Activated naive CD8-positive, alpha-beta T cell treated with anti-CD3 and anti-CD28 coated beads, Interleukin-2, amount 50 U/mL, for 24 hours (primary cell): ENCODE measurements around the gene SDHB.

Experiments used
- ATAC-seq: fragments of 150-1000 bp; cut with Tn5 transposase; one replicate; pipeline ENCODE4 v1.10.0; 2021
- DNase-seq: peaks from one replicate; pipeline ENCODE4 v3.0.0; 2021
- H3K27ac Mint-ChIP-seq: one replicate; pipeline ENCODE4 v1.8.0; 2021; ENCODE audit warnings: mild to moderate bottlenecking, mixed read lengths
- H3K27me3 Mint-ChIP-seq: one replicate; pipeline ENCODE4 v1.8.0; 2021; ENCODE audit warnings: mixed read lengths
- H3K36me3 Mint-ChIP-seq: one replicate; pipeline ENCODE4 v1.8.0; 2021; ENCODE audit warnings: low read depth, mixed read lengths
- H3K4me1 Mint-ChIP-seq: one replicate; pipeline ENCODE4 v1.8.0; 2021; ENCODE audit warnings: mixed read lengths
- H3K4me3 Mint-ChIP-seq: one replicate; pipeline ENCODE4 v1.8.0; 2021; ENCODE audit warnings: mild to moderate bottlenecking, moderate library complexity, mixed read lengths
- H3K9me3 Mint-ChIP-seq: one replicate; pipeline ENCODE4 v1.8.0; 2021; ENCODE audit warnings: mixed read lengths

SDHB gene

DNA sequence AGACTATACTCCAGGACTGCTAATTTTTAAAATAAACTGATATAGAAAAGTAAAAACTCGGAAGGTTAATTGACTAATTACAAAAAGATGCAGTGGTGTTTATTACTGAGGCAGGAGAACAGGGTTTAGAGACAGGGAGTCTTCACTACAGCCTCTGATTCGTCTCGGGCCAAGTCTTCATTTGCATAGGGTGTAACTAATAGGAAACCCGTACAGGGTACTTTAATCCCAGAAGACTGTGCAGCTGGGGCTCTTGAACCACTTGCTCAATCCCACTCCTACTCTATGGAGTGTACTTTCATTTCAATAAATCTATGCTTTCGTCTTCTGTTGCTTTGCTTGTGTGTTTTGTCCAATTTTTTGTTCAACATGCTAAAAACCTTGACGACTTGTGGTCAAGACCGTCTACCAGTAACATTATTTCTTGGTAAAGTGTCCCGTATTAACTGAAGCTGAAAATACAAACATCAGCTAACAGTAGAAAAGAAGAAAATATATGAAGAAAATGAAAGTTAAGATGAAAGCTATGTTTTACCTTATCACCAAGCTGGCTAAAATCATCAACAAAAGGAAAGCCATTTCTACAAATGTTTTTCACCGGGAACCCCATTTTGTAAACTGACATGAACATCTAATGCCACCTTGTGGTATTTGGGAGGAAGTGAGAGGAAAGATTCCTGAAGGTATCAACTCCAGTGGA is 8.0 kb downstream of the SDHB start:
- no peak for ATAC-seq
- Mint-ChIP-seq H3K27me3 (no peaks in the 10 kb centered on the region), H3K9me3 (no peaks in the 10 kb centered on the region), H3K27ac (no peak overlapping the region), H3K4me3 (no peak overlapping the region), H3K4me1 (peaks cover 14% of the 10 kb centered on the region), H3K36me3 (peaks cover 34% of the 10 kb centered on the region)
- DNase-seq = no peak

DNA sequence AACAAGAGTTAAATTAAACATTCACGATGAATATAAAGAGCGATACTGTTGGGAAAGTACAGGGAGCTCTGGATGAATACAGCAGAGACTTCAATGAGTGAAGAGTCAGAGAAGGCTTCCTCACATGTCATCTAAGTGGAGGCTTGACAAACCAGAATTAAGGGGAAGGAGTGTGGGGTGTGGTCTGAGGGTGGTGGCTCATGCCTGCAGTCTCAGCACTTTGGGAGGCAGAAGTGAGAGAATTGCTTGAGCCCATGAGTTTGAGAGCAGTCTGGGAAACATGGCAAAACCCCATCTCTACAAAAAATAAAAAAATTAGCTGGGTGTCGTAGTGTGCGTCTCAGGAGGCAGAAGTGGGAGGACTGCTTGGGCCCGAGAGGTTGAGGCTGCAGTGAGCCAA is 8.7 kb downstream of the SDHB start:
- ATAC-seq (no peak), DNase-seq (no peak)
- Mint-ChIP-seq H3K4me1 (peaks cover 12% of the 10 kb centered on the region), H3K27ac (peak overlapping the region; percentile 41), H3K36me3 (peaks cover 30% of the 10 kb centered on the region), H3K27me3 (no peaks in the 10 kb centered on the region), H3K4me3 (no peak overlapping the region), H3K9me3 (no peaks in the 10 kb centered on the region)

DNA sequence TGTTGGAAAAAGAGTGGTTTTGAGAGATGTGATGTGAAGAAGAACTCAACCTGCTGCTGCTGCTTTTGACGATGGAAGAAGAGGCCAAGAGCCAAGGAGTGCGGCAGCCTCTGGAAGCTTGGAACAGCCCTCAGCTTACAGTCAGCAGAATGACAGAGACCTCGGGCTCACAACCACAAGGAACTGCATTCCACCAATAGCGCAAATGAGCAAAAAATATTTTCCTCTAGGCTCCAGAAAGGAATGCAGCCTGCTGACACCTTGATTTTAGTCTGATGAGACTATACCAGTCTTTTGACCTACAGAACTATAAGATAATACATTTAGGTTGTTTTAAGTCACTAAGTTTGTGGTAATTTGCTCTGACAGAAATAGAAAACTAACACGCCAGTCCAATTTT is 10.2 kb downstream of the SDHB start:
- no peak for ATAC-seq

DNA sequence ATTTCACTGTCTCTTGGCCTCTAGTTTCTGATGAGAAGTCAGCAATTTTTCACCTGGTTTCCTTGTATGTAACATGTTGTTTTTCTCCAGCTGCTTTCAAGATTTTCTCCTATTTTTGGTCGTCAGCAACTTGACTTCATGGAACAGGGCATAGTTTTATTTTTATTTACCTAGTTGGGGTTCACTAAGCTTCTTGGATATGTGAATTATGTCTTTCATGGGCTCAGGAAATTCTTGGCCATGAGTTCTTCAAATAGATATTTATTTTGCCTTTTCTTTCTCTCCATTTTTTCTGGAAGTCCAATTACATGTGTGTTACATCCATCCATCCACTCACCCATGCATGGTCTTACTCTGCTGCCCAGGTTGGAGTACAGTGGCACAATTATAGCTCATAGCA is 13.7 kb downstream of the SDHB start:
- no peak overlapping the region for H3K4me3 Mint-ChIP-seq
- DNase-seq = no peak

More for the DNA sequence above, 10.2 kb downstream of the SDHB start:
- Mint-ChIP-seq H3K27ac (no peak overlapping the region), H3K4me1 (peaks cover 12% of the 10 kb centered on the region), H3K36me3 (peaks cover 38% of the 10 kb centered on the region), H3K4me3 (no peak overlapping the region), H3K27me3 (no peaks in the 10 kb centered on the region), H3K9me3 (no peaks in the 10 kb centered on the region)
- no peak for DNase-seq

DNA sequence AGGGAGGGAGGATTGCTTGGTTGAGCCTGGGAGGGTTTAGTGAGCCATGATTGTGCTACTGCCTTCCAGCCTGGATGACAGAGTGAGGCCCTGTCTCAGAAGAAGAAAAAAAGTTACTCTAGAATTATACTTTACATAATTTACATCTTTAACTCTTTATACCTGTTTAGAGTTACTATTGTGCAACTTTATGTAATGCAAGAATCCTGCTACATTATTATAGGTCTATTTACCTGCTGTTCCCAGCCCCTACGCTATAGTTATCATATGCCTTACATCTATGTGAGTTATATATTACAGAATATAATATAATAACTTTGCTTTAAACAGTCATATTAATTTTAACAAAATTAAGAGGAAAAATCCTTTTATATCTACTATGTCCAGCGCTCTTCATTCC is 14.3 kb downstream of the SDHB start:
- H3K4me3 Mint-ChIP-seq = no peak overlapping the region
- no peaks in the 10 kb centered on the region for H3K27me3 Mint-ChIP-seq
- H3K27ac Mint-ChIP-seq = no peak overlapping the region
- ATAC-seq = no peak
- no peaks in the 10 kb centered on the region for H3K9me3 Mint-ChIP-seq
- H3K36me3 Mint-ChIP-seq = peaks cover 37% of the 10 kb centered on the region
- no peaks in the 10 kb centered on the region for H3K4me1 Mint-ChIP-seq
- DNase-seq = no peak

More for the DNA sequence above, 13.7 kb downstream of the SDHB start:
- ATAC-seq = no peak
- peaks cover 3% of the 10 kb centered on the region for H3K4me1 Mint-ChIP-seq
- no peak overlapping the region for H3K27ac Mint-ChIP-seq
- peaks cover 40% of the 10 kb centered on the region for H3K36me3 Mint-ChIP-seq
- H3K9me3 Mint-ChIP-seq = no peaks in the 10 kb centered on the region
- no peaks in the 10 kb centered on the region for H3K27me3 Mint-ChIP-seq

DNA sequence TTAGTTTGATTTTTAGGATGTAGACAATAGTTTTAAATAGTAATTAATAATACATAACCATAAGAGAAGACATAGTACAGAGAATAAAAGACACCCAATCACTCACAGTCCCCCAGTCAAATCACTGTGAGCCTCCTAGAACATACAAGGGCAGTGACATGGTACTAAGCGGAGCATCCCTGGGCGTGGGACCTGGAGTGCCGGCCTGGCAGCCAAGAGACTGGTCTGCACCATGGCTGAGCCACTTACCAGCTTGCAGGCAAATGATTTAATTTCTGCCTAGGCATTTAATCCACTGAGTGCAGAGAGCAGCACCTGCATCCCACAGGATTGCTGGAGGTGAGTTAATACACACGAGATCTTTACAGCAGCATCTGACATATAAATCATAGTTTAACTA is 20.4 kb downstream of the SDHB start:
- ATAC-seq (no peak), DNase-seq (no peak)
- H3K4me1 Mint-ChIP-seq = no peaks in the 10 kb centered on the region
- H3K4me3 Mint-ChIP-seq = no peak overlapping the region
- no peaks in the 10 kb centered on the region for H3K27me3 Mint-ChIP-seq
- no peak overlapping the region for H3K27ac Mint-ChIP-seq
- H3K9me3 Mint-ChIP-seq = no peaks in the 10 kb centered on the region
- H3K36me3 Mint-ChIP-seq = peaks cover 26% of the 10 kb centered on the region

DNA sequence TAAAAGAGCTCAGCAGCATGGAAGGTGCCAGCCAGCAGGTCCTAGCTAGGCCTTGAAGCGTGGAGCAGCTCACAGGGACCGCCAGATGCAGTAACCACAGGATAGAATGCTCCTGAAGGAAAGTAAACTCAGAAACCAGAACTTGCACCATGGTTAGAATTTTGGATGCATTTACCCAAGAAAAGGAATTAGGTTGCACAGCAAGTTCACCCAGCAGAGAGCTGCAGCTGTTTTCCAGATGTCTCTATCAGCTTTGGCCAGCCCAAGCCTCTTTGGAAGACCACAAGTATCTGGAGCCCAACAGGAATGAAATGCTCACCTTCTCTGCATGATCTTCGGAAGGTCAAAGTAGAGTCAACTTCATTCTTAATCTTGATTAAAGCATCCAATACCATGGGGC is 21.1 kb downstream of the SDHB start:
- no peaks in the 10 kb centered on the region for H3K9me3 Mint-ChIP-seq
- DNase-seq (no peak), ATAC-seq (no peak)
- no peak overlapping the region for H3K4me3 Mint-ChIP-seq
- H3K27me3 Mint-ChIP-seq = no peaks in the 10 kb centered on the region
- no peaks in the 10 kb centered on the region for H3K4me1 Mint-ChIP-seq
- H3K27ac Mint-ChIP-seq = no peak overlapping the region
- peaks cover 27% of the 10 kb centered on the region for H3K36me3 Mint-ChIP-seq

DNA sequence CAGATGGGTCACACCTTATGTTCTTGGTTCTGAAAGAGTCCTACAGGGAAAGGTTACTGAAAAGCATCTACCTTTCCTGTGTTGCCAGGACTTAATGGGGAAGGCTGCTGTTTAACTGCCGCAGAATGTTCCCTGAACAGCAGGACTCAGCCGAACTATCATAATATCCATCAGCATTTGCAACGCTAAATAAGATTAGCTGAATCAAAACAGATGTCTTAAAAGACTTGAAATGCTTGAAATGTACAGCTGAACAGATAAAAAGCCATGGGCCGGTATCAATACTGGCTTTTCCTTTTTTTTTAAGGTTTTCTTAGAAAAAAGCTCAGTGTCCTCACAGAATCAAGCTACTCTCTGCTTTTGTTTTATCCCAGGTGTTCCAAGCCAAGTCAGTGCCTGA is 22.4 kb downstream of the SDHB start:
- H3K27ac Mint-ChIP-seq = no peak overlapping the region
- no peaks in the 10 kb centered on the region for H3K27me3 Mint-ChIP-seq
- no peak for DNase-seq
- H3K9me3 Mint-ChIP-seq = no peaks in the 10 kb centered on the region
- no peak for ATAC-seq
- H3K4me3 Mint-ChIP-seq = no peak overlapping the region
- H3K4me1 Mint-ChIP-seq = no peaks in the 10 kb centered on the region
- H3K36me3 Mint-ChIP-seq = peaks cover 33% of the 10 kb centered on the region

DNA sequence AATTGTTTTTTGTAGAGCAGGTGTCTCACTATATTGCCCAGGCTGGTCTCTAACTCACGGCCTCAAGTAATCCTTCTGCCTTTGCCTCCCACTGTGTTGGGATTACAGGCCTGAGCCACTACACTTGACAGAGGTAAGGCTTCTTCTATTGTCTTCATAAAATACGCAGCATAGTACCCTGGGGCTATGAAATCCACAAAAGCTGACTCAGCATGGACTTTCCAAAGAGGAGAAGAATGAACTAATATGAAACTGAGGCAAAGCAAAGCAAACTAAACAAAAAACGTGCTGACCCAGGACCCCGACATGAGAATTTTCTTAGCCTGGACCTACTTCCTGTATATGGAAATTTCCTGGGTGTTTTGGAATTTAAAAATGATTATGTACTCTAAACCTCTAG is 23.6 kb downstream of the SDHB start:
- Mint-ChIP-seq H3K36me3 (peaks cover 34% of the 10 kb centered on the region), H3K27ac (no peak overlapping the region), H3K9me3 (no peaks in the 10 kb centered on the region), H3K4me3 (no peak overlapping the region), H3K27me3 (no peaks in the 10 kb centered on the region), H3K4me1 (no peaks in the 10 kb centered on the region)
- no peak for ATAC-seq
- no peak for DNase-seq

DNA sequence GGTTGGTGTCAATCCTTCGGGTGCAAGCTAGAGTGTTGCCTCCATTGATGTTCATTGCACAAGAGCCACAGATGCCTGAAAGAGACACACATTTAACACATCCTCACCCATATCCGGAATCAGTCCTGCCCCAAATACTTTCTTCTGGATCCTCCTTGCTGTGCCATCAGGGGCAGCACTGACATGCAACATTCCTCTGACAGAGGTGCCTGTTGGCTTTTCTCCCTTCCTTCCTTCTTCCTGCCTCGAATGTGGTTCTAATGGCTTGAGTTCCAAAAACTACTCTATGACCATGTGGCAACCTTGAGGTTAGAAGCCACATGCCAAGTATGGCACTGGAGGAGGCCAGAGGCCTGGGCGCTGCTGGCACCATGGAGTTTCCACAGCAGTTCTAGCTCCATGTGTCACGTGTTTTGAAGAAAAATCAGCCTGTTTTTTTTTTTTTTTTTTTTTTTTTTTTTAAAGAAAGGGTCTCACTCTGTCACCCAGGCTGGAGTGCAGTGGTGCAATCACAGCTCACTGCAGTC is 25.1 kb downstream of the SDHB start:
- no peak for ATAC-seq
- Mint-ChIP-seq H3K36me3 (peaks cover 37% of the 10 kb centered on the region), H3K4me3 (no peak overlapping the region), H3K4me1 (no peaks in the 10 kb centered on the region), H3K27ac (no peak overlapping the region), H3K27me3 (no peaks in the 10 kb centered on the region), H3K9me3 (no peaks in the 10 kb centered on the region)
- no peak for DNase-seq

DNA sequence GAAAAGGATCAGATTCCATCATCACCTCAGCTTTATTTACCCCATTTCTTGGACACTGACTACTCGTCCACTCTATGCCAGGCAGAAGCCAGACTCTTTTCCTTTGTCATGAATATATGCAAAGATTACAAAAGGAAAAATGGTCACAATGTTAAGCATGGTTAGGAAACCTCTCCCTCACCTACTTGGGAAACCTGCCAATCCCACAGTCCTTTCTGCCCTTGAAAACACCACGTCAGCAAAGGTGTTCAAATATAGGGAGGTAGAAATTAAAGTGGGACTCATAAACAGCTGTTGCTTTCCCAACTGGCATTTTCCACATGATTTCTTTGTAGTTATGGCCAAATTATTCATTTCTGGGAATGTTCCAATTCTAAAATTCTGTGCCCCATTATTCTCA is 25.9 kb downstream of the SDHB start:
- Mint-ChIP-seq H3K27ac (no peak overlapping the region), H3K4me1 (no peaks in the 10 kb centered on the region), H3K9me3 (no peaks in the 10 kb centered on the region), H3K27me3 (no peaks in the 10 kb centered on the region), H3K4me3 (no peak overlapping the region), H3K36me3 (peaks cover 38% of the 10 kb centered on the region)
- DNase-seq (no peak), ATAC-seq (no peak)

DNA sequence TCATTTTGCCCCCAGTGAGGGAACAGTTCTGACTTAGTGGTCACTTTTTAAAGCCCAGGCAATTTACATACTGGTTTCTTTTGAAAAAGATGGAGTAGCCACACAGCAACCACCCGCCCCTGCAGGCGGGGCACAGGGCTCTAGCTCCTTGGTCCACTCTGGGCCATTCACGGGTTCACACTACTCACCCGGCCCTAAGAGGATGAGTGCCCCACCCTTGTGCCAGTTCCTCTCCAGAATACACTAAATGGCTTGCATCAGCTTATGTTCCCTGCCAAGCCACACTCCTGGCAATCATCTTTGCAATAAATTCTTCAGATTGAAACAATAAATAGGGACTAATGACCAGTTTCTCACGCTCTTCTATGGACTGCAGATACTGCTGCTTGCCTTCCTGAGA is 26.4 kb downstream of the SDHB start:
- H3K27me3 Mint-ChIP-seq = no peaks in the 10 kb centered on the region
- ATAC-seq (no peak), DNase-seq (no peak)
- no peaks in the 10 kb centered on the region for H3K9me3 Mint-ChIP-seq
- H3K36me3 Mint-ChIP-seq = peaks cover 38% of the 10 kb centered on the region
- no peak overlapping the region for H3K4me3 Mint-ChIP-seq
- no peak overlapping the region for H3K27ac Mint-ChIP-seq
- H3K4me1 Mint-ChIP-seq = no peaks in the 10 kb centered on the region

DNA sequence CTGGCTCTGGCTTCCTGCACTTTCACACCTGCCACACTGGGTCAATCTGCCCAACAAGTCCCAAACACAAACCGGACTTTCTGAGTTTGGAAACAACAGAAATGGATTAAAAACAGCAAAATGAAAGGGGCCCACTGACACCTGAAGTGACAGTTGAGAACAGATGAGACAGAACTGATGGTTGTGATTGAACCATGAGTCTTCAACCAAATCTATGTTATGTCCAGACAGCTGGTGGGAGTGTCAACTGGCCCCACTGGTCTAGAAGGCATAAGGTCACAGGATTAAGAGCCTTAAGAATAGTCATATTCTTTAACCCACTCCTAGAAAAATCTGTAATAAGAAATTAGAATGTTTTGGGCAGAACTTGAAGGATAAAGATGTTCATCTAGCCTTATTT is 29.1 kb downstream of the SDHB start:
- H3K27me3 Mint-ChIP-seq = no peaks in the 10 kb centered on the region
- DNase-seq (no peak), ATAC-seq (no peak)
- peaks cover 46% of the 10 kb centered on the region for H3K36me3 Mint-ChIP-seq
- no peak overlapping the region for H3K4me3 Mint-ChIP-seq
- H3K27ac Mint-ChIP-seq = no peak overlapping the region
- no peaks in the 10 kb centered on the region for H3K9me3 Mint-ChIP-seq
- H3K4me1 Mint-ChIP-seq = no peaks in the 10 kb centered on the region

DNA sequence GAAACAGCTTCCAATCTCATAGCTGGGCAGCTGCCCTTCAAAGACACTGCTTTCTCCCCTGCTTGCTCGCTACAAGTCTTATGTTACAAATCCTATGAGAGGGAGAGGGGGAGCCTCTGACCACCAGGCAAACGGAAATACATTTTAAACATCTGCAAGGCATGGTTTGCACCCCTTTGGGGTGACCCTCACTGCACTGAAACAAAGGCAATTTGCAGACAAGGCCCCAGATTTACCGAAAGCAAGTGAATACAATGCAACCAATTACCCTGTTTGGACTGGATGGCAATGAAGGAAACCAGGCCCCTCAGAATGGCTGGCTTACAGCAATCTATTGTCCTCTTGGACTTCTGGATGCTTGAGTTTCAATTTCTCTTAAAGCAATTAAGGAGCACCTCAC is 30.3 kb downstream of the SDHB start:
- Mint-ChIP-seq H3K36me3 (peaks cover 48% of the 10 kb centered on the region), H3K4me3 (no peak overlapping the region), H3K27ac (no peak overlapping the region), H3K27me3 (no peaks in the 10 kb centered on the region), H3K4me1 (peaks cover 9% of the 10 kb centered on the region), H3K9me3 (no peaks in the 10 kb centered on the region)
- DNase-seq (no peak), ATAC-seq (no peak)

DNA sequence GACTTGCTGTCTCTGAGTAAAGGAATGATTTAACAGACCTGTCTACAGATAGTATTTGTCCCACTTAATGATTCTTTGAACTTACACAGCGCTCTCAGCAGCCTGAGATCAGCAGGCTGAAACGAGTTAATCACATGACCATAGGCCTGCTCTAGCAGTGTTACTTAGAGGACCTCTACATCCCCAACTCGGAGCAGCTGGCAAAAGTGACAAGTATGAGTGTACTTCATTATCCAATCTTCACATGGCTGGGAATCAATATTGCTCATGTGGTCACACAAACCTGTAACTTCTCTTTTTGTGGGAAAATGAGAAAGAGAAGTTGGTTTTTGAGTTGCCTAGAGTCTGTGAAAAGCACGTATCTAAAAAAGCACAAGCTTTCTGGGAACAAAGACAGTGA is 30.7 kb downstream of the SDHB start:
- Mint-ChIP-seq H3K9me3 (no peaks in the 10 kb centered on the region), H3K4me3 (no peak overlapping the region), H3K4me1 (peaks cover 9% of the 10 kb centered on the region), H3K36me3 (peaks cover 47% of the 10 kb centered on the region), H3K27ac (no peak overlapping the region), H3K27me3 (no peaks in the 10 kb centered on the region)
- DNase-seq (no peak), ATAC-seq (no peak)

DNA sequence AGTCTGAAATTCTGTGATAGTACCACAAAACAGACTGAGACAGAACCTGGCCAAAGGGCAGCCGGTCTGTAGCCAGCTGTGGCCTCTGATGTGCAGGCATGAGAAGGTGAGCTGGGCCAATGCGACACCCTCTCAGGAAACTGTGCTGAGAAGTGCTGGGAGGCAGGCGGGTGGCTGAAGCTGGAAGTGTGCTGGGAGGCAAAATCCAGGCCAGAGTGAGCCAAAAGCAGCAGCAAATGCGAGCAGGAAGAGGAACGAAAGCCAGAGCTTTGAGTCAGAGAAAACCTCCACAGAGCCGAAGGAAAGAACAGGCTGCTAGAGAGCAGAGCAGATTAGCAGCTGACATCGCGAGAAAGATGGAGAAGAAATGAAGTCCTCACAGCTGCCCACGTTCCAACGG is 31.9 kb downstream of the SDHB start:
- Mint-ChIP-seq H3K9me3 (no peaks in the 10 kb centered on the region), H3K36me3 (peaks cover 37% of the 10 kb centered on the region), H3K4me3 (no peak overlapping the region), H3K27ac (no peak overlapping the region), H3K4me1 (peaks cover 9% of the 10 kb centered on the region), H3K27me3 (no peaks in the 10 kb centered on the region)
- DNase-seq (no peak), ATAC-seq (no peak)
